Body of pancreas (tissue), 4 donors: ENCODE data around the gene CTNND2. TPM values are rescaled to one million over a fixed set of nuclear protein-coding genes. Genes with fewer than 3 reads are reported as not detected.

ENCODE experiments used
- ATAC-seq: fragments of 150-250 bp; one replicate; pipeline ENCODE4 v1.9.1; 2016
- DNase-seq, 4 donors: peaks; one replicate each; pipeline ENCODE4 v3.0.0-alpha.2; 2019
- H3K27ac ChIP-seq, 4 donors: fragments of 200-600 bp; sonication (generic); 1 replicate in 3 of 4; 2 replicates in 1 of 4; pipeline versions ENCODE4 v1.5.1 to v1.6.1; 2016 to 2019; ENCODE audit warnings: mild to moderate bottlenecking in 1 of 4, mixed read lengths in 1 of 4, moderate library complexity in 1 of 4
- H3K27me3 ChIP-seq, 2 donors: fragments of 200-600 bp; sonication (generic); one replicate each; pipeline ENCODE4 v1.6.0; 2016; ENCODE audit warnings: mild to moderate bottlenecking in 1 of 2
- H3K36me3 ChIP-seq, 2 donors: fragments of 200-600 bp; sonication (generic); replicated peaks in 1 of 2; 2 replicates each; pipeline ENCODE4 v1.5.1; 2016; ENCODE audit warnings: low read depth in 2 of 2; ENCODE audit not compliant: insufficient read depth in 1 of 2
- H3K4me1 ChIP-seq: fragments of 200-600 bp; sonication (generic); one replicate; pipeline ENCODE4 v1.6.0; 2016
- H3K4me3 ChIP-seq, 2 donors: fragments of 200-600 bp; sonication (generic); 1 replicate in 1 of 2; 2 replicates in 1 of 2; pipeline ENCODE4 v1.5.1; 2016 to 2019
- H3K9me3 ChIP-seq, 3 donors: fragments of 200-600 bp; sonication (generic); 1 replicate in 2 of 3; 2 replicates in 1 of 3; pipeline ENCODE4 v1.5.1; 2016
- CTCF ChIP-seq, 7 experiments: fragments of 450-650 bp in 4 of 7; fragments of 200-600 bp in 3 of 7; sonication (generic) in 3 of 7; IDR thresholded peaks; one replicate each; pipeline ENCODE4 v1.5.1; 2016 to 2019; ENCODE audit warnings: antibody characterized with exemption in 7 of 7
- POLR2A ChIP-seq, 3 donors: fragments of 450-650 bp; IDR thresholded peaks; one replicate each; pipeline ENCODE4 v1.6.1; 2016; ENCODE audit warnings: antibody characterized with exemption in 3 of 3, mild to moderate bottlenecking in 2 of 3
- WGBS, 2 donors: methylation state at CpG; one replicate each; pipeline ENCODE4 v1.1.5; 2017; 5-methylcytosine and 5-hydroxymethylcytosine counted together
- intact Hi-C: fragments of 100-400 bp; cut with DNase I; formaldehyde crosslinking; loops from one replicate; pipeline ENCODE4 v1.15.1; 2023
- total RNA-seq, 2 donors: library from RNA; depleted of rRNA; stranded (reverse); fragments of >200 nt; gene quantifications; one replicate each; pipeline ENCODE4 v1.1.0, GENCODE V29; 2016

CTNND2 gene
- total RNA-seq, 2 donors from 2014 or later = 21.0 to 82.4 TPM

DNA sequence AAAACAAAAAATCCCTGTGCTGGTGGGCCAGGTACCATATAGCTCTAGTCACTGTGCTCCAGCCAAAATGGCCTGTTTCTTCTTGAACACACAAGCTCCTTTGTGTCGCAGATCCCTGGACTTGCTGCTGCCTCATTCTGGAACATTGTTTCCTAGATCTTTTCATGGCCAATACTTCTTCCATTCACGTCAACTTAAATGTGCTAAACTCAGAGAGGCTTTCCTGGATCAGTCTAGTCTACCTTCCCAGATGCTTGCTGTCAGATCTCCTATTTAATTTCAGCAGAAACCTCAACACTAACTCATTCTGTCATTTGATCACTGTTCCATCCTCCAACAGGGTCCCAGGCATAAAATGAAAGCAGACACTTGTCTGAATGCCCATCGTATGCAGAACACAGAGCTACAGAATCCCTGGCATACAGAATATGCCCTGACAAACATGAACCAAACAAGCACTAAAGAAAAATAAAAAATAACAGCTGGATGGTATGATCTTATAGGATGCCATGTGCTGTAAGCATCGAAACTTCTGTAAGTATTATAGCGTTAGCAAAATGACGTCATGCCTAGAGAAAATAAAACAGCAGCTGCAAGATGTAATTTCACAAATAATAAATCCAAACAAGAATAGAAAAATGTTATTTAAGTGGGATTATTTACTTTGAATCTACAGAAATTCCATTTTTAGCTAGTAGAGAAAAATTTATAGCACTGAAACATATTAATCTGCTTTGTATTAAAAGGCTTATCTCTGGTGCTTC is 739.5 kb downstream of the CTNND2 start:
- Histone ChIP-seq H3K4me1 (no peaks in the 10 kb centered on the region), H3K36me3 (no peaks in the 10 kb centered on the region), H3K27me3 (no peaks in the 10 kb centered on the region), H3K4me3 (no peak overlapping the region), H3K9me3 (no peaks in the 10 kb centered on the region), H3K27ac (no peak overlapping the region)
- intact Hi-C loops = no loop called here
- DNase-seq = no peak
- no peak for ATAC-seq
- 86 to 88% methylated on average over 6 of the region's 6 CpGs for WGBS, 2 donors
- TF ChIP-seq POLR2A (IDR thresholded peaks at IDR 0.05) = no peak
- no peak for TF ChIP-seq CTCF (IDR thresholded peaks at IDR 0.05)

DNA sequence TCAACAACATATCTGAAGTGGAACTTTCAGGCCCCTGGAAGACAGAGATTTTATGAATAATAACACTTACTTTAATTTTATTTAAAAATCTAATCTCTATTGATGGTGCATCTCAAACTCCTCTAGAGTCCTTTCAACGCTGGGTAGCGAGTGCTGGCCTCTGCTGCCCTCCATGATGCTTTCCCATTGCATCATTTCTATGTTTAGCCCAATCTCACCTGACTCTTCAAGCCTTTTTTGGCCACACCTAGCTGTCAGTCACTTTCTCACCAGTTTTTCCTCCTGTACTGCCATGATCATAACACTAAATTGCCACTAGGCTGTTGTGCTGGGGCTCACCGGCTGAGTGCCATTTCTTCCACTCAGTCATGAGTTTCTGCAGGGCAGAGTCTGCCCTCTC is 747.1 kb downstream of the CTNND2 start:
- Histone ChIP-seq H3K27me3 (no peaks in the 10 kb centered on the region), H3K4me1 (no peaks in the 10 kb centered on the region), H3K4me3 (no peak overlapping the region), H3K36me3 (no peaks in the 10 kb centered on the region), H3K27ac (no peak overlapping the region), H3K9me3 (no peaks in the 10 kb centered on the region)
- DNase-seq (no peak), ATAC-seq (no peak)
- TF ChIP-seq CTCF (IDR thresholded peaks at IDR 0.05) (no peak), POLR2A (IDR thresholded peaks at IDR 0.05) (no peak)
- WGBS, 2 donors = 97 to 98% methylated on average over 3 of the region's 3 CpGs
- intact Hi-C loops = no loop called here

- H3K27me3 ChIP-seq = no peaks in the 10 kb centered on the region
- DNase-seq (no peak), ATAC-seq (no peak)
- no peak overlapping the region for H3K4me3 ChIP-seq
- H3K36me3 ChIP-seq = no peaks in the 10 kb centered on the region
- no peaks in the 10 kb centered on the region for H3K9me3 ChIP-seq
- intact Hi-C loops = no loop called here
- TF ChIP-seq POLR2A (IDR thresholded peaks at IDR 0.05) (no peak), CTCF (IDR thresholded peaks at IDR 0.05) (no peak)
- 76 to 79% methylated on average over 12 of the region's 12 CpGs for WGBS, 2 donors
- no peaks in the 10 kb centered on the region for H3K4me1 ChIP-seq
- H3K27ac ChIP-seq = no peak overlapping the region
Measured at GRCh38 chr5:11153670-11154382, 750.4 kb downstream of the CTNND2 start.

DNA sequence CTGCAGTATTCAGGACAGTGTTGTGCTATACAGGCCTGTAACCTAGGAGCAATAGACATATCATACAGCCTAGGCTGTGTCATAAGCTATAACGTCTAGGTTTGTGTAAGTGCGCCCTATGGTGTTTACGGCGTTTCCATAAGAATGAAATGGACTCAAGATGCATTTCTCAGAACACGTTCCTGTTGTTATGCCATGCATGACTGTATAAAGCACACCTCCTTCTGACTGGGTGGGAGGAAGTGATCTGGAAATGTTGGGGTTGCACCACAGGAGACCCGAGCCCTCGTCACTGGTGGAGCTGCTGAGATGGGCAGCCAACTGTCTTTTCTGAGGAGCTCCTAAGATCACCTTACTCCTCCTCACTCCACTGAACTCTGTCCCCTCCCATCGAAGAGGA is 751.9 kb downstream of the CTNND2 start:
- intact Hi-C loops = no loop called here
- no peak overlapping the region for H3K4me3 ChIP-seq
- no peaks in the 10 kb centered on the region for H3K36me3 ChIP-seq
- H3K4me1 ChIP-seq = no peaks in the 10 kb centered on the region
- no peak for TF ChIP-seq CTCF (IDR thresholded peaks at IDR 0.05)
- TF ChIP-seq POLR2A (IDR thresholded peaks at IDR 0.05) = no peak
- ATAC-seq = no peak
- no peak overlapping the region for H3K27ac ChIP-seq
- DNase-seq = no peak
- no peaks in the 10 kb centered on the region for H3K9me3 ChIP-seq
- 90 to 91% methylated on average over 6 to 8 of the region's 8 CpGs for WGBS, 2 donors
- no peaks in the 10 kb centered on the region for H3K27me3 ChIP-seq
